Activated T-cell treated with anti-CD3 and anti-CD28 coated beads for 4 hours (primary cell): ENCODE measurements around the gene DGUOK.
"Not testable (repeated sequence)": the region's sequence is repeated elsewhere in the genome, so short reads cannot be mapped to it uniquely, and the experiment has no call there.

Source experiments
- DNase-seq: peaks from one replicate; pipeline ENCODE4 v3.0.0-alpha.2; 2020

The DGUOK gene

DNA sequence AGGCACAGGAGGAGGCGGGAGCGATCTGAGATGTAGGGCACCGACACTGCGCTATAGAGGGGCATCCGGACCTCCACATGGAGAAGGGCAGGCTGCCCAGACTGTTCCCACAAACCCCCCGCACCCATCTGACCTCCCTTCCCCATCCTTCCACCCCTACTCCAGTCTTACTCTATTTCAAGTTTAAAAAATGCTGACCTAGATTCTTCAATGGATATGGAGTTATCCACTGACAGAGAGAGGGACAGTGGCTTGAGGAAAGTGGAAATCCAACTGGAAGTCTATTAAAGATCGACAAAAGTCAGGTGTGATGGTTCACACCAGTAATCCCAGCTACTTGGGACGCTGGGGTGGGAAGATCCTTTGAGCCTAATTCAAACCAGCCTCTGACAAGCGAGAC lies 5.1 kb upstream of the DGUOK start:
- no peak for DNase-seq

- DNase-seq, result no peak
These were observed 4.0 kb upstream of the DGUOK start for GRCh38 chr2:73922681-73923080.

- DNase-seq, result no peak
These were observed 1.5 kb upstream of the DGUOK start for GRCh38 chr2:73925033-73925704.

DNA sequence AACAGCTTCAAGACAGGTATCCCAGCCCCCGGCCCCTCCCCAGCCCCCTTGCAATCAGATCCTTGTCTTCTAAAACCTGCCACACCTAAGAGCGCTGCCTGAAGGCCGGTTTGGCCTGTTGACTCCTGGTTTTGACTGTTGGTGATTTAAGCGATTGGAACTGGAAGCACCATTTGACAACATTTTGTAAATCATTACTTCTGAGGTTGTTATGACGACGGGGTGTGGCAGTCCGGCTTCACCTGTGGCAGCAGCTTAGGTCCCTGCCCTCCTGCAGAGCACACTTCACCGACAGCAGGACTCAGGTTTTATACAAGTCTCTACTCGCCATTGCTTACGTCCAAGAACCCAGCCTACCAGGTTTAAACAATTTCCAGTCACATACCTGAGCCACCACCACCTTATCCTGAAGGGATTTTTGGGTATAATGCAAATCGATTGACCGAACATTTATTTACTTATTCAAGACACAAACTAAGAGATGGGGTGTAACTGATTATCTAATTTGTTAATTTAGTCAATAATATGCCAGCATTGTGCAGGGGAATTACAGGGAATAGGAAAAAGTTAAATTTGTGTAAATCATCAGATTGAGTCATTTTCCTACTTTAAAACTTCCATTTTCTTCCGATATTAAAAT lies 707 bp upstream of the DGUOK start:
- DNase-seq, result no peak

GRCh38 chr2:73927344-73927743 lies 664 bp downstream of the DGUOK start:
- DNase-seq, result no peak

- DNase-seq, result no peak
These were observed 2.3 kb downstream of the DGUOK start for GRCh38 chr2:73928963-73929347.

DNA sequence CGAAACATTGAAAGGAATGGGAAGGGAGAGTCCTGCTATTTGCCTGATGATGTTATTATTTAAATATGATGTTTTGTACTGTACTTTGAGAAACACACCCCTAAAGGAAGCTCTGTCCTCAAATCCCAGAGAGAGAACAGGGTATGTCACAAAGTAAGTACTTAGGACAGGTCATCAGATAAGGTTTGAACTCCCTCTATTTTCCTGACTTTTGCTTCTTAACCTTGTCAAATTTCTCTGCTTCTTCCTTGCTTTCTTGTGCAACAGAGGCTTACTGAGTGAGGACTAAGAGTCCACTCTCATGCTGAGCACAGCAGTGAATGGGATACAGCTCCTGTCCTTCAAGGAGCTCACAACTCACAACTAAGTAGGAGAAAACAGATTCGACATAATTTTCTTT lies 3.7 kb downstream of the DGUOK start:
- DNase-seq, result no peak

DNA sequence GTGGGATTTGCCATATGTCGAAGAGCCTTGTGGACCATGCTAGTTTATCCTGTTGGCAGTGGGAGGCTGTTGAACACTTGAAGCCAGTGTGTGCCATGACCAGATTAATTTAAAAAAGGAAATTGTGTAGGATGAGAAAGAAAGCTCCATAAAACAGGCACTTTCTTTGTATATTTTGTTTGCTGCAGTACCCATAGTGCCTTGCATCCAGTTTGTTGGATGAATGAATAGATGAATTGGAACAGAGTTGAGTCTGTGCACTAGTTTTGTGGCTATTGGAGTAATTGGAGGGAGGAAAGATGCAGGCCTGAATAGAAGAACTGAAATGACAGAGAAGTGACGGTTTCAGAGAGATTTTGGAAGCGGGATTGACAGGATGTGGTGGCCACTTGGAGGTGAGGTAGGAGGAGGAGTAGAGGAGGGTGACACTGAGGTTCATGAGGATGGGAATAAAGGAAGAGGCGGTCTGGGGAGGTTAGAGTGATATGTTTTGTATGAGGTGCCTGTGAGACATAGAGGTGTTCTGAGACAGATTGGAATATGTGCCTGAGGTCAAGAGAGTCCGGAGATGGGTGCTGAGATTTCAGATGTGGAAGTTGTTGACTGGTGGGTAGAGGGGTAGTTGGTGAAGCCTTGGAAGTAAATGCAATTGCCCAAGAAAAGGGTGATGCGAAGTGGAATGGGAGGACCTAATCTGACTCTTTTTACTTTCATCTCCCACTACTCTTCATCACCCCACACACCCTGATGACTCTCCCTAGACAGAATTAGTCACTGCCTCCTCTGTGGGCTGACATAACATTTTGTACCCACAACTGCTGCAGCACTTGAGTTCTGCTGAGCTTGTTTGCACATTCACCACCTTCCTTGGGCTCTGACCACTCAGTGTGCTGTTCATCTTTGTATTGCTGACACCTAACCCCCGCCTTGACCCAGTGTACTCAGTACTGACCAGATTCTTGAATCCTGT lies 5.1 kb downstream of the DGUOK start:
- DNase-seq, result peak; percentile 44

DNA sequence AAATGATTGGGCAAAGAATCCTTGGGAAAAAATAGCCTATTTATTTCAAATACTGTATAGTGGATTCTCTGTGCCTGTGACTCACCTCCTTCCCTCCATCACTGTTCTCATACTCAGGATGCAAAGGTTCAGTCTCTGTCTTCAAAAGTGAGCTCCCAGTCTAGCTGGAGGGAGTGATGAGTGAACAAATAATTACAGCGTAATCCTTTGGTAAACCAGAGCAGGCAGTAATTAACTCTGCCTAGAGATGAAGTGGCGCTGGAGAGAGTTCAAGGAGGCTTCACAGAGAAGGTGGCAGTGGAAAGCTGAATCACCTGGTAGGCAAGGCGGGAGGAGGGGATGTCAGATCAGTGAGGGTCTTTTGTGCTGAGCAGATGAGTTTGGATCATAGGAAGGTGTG lies 6.5 kb downstream of the DGUOK start:
- DNase-seq, result no peak

DNA sequence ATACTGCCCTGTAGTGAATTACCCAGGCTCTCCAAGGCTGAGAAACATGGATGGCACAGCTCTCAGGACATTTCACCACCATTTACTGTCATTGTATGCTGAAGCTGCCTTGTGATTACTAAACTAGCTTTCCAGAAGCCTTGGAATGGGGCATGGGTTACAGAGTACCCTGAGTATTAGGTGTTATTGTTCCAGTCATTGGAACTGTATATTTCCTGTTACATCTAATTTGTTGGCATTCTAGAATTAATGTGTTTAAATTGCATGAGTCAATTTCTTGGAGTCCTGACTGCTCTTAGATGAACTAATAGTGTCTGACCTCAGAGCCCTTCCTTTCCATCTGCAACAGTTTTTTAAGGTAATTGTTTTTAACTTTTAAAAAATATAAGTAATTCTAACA lies 9.0 kb downstream of the DGUOK start:
- no peak for DNase-seq

DNA sequence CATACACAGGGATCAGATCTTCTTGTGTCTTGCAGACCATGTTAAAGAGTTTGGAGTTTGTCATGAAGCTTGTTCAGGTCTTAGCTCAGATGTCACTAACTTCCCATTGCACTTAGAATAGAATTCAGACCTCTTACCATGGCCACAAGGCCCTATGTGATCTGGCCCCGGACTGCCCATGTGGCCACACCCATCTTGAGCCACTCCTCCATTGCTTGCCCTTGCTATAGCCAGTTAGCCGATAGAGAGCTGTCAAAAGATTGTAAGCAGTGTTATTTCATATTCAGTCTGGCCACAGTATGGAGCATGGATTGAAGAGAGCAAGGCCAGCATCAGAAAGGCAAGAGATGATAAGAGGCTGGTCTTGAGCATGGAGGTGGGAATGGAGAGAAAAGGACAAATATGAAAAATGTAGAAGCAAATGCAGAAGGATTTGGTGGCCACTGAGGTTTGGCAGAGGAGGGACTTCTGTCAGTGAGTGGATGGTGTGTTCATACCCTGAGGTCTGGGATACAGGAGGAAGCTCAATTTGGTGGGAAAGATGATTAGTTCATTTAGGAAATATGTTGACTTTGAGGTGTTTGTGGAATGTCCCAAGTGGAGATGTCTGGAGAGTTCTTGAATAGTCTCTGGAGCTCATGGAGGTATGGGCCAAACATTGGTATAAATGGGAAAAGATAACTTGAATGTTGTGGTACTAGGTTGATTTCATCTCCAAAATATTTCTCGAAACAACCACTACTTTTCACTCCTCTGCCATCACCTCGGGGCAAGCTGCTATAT lies 10.6 kb downstream of the DGUOK start:
- DNase-seq, result no peak

GRCh38 chr2:73937899-73938298 lies 11.2 kb downstream of the DGUOK start:
- DNase-seq, result no peak

DNA sequence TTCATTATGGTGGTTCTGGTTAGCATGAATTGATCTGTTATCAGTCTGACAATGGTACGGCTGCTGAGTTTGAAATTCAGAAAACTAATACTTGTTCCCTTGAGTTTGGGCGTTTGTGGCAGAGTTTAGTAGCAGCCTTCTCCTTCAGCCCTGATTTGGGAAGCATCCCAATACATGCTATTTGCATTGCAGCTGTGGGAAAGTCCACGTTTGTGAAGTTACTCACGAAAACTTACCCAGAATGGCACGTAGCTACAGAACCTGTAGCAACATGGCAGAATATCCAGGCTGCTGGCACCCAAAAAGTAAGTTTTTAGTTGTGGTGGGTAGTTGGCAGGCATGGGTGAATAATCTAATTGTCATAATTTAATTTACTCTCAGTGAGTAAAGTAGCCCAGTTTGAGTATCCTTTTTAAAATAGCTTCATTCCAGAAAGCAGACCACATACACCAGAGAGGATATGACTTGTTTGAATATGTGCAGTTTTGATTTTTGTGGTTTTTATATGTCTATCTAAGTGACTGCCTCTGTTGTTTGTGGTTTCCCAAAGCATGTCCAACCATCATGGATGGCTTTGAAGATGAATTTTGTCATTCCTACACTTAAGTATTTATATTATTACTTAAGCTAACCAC lies 12.2 kb downstream of the DGUOK start:
- DNase-seq, result no peak

GRCh38 chr2:73939419-73939818 lies 12.7 kb downstream of the DGUOK start:
- DNase-seq, result no peak

DNA sequence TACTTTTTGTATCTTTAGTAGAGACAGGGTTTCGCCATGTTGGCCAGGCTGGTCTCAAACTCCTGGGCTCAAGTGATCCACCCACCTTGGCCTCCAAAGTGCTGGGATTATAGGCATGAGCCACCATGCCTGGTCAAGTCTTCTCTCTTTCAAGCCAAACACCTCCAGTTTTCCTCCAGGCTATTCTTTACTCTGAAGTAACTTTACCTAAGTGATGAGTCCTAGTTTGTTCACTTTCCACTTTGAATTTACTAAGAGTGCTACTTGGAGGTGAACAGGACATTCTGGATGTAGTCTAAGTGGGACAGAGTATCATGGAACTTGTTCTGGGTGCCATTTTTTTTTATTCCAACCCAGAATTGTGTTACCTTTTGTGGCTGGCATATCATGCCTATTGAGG lies 13.4 kb downstream of the DGUOK start:
- DNase-seq, result not testable (repeated sequence)

GRCh38 chr2:73942664-73943063 lies 16.0 kb downstream of the DGUOK start:
- DNase-seq, result no peak

DNA sequence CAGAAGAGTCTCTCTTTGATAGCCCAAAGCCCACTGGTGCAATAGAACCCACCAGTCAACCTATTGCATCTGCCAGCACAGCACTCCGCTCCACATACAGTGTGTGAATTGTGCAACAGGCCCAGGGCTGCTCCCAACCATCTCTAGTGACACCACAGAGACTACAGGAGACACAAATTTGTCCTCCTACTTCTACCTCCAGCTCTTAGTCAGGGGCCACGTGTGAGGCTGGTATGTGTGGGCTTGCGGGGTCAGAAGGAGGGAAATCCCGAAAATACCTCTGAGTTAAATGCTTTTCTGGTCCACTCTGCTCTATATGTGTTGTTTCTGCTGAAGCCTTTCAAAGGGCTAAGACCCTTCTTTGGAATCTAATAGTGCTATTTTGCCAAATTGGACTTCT lies 18.0 kb downstream of the DGUOK start:
- DNase-seq, result no peak

- no peak for DNase-seq
These were observed 19.5 kb downstream of the DGUOK start for GRCh38 chr2:73946215-73946614.

DNA sequence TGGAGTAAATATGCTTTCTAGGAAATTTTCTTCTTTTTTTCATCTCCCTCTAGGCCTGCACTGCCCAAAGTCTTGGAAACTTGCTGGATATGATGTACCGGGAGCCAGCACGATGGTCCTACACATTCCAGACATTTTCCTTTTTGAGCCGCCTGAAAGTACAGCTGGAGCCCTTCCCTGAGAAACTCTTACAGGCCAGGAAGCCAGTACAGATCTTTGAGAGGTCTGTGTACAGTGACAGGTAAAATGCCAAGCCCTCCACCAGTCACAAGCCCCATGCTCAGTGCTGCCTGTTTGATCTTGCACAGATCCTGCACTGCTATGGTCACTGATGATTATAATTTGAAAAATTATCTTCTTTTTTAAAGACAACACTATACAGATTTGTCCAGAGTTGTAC lies 20.0 kb downstream of the DGUOK start:
- no peak for DNase-seq

DNA sequence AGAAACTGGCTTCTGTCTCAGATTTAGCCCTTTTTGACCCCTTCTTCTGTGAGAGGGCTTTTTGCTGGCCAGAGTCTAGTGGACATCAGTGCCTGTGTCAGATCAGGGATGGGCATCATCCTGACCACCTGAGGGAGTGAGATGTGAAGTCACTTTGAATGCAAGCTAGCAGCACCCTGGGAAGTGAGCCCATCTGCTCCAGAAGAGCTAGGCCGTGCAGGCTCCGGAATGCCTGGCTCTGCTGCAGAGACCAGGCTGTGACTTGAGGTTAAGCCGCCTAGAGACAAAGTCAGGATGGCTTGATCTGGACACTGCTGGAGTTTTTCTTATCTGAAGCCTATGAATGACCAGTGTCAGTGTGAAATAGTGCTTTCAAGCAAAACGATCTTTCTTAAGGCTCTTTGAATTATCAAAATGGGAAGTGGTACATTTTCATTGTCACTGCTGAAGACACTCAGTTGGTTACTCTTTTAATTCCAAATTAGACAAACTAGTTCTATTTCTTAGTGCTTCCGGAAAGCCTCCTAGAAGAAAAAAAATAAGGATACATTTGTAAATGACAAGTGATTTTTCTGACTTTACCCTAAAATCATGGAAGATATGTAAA lies 20.8 kb downstream of the DGUOK start:
- no peak for DNase-seq

GRCh38 chr2:73949802-73950201 lies 23.1 kb downstream of the DGUOK start:
- DNase-seq, result no peak
